ENCODE measurements around the gene FLNC.

FLNC gene

GRCh38 chr7:128879939-128880746, 49.9 kb downstream of the FLNC start:
- no peak for DNase-seq (ENCODE audit: low read depth in 2 of 2)

- DNase-seq (ENCODE audit: low read depth in 2 of 2): no peak
These were observed 50.7 kb downstream of the FLNC start for GRCh38 chr7:128880791-128881457.

GRCh38 chr7:128881458-128882125, 51.4 kb downstream of the FLNC start:
- DNase-seq (ENCODE audit: low read depth in 2 of 2): no peak

- no peak for DNase-seq (ENCODE audit: low read depth in 2 of 2)
These were observed 51.9 kb downstream of the FLNC start for GRCh38 chr7:128882134-128882533.

- peak; percentile 73 to 75 for DNase-seq (ENCODE audit: low read depth in 2 of 2)
These were observed 53.6 kb downstream of the FLNC start for GRCh38 chr7:128883622-128884448.

- DNase-seq (ENCODE audit: low read depth in 2 of 2): no peak
These were observed 54.6 kb downstream of the FLNC start for GRCh38 chr7:128884561-128885369.

- DNase-seq (ENCODE audit: low read depth in 2 of 2): no peak
These were observed 55.4 kb downstream of the FLNC start for GRCh38 chr7:128885370-128886187.

GRCh38 chr7:128886391-128887168, 56.4 kb downstream of the FLNC start:
- no peak for DNase-seq (ENCODE audit: low read depth in 2 of 2)

GRCh38 chr7:128887169-128888038, 57.2 kb downstream of the FLNC start:
- DNase-seq (ENCODE audit: low read depth in 2 of 2): no peak

- DNase-seq (ENCODE audit: low read depth in 2 of 2): no peak
These were observed 58.0 kb downstream of the FLNC start for GRCh38 chr7:128888039-128888755.

GRCh38 chr7:128888756-128889095, 58.5 kb downstream of the FLNC start:
- DNase-seq (ENCODE audit: low read depth in 2 of 2): no peak

- DNase-seq (ENCODE audit: low read depth in 2 of 2): no peak
These were observed 58.9 kb downstream of the FLNC start for GRCh38 chr7:128889121-128889520.

GRCh38 chr7:128890306-128891109, 60.3 kb downstream of the FLNC start:
- no peak for DNase-seq (ENCODE audit: low read depth in 2 of 2)

GRCh38 chr7:128891110-128891941, 61.1 kb downstream of the FLNC start:
- DNase-seq (ENCODE audit: low read depth in 2 of 2): no peak

GRCh38 chr7:128891942-128892269, 61.7 kb downstream of the FLNC start:
- DNase-seq (ENCODE audit: low read depth in 2 of 2): no peak

Measured in stimulated activated CD8-positive, alpha-beta memory T cell treated with anti-CD3 and anti-CD28 coated beads, Interleukin-2, amount 100 ng/mL, for 1 hour (primary cell).